ENCODE data around the gene LSM10.

LSM10 gene

GRCh38 chr1:36397378-36398230 lies at the start of gene LSM10:
TSS of gene LSM10 (minus strand) at chr1:36397908. CDS start at chr1:36394129, 3,779 bp downstream.
- DNase-seq = peak; percentile 79

- DNase-seq = no peak
These were observed 49.7 kb upstream of the LSM10 start for GRCh38 chr1:36447450-36447849.

GRCh38 chr1:36446746-36447145 lies 49.0 kb upstream of the LSM10 start:
- no peak for DNase-seq

GRCh38 chr1:36446271-36446670 lies 48.6 kb upstream of the LSM10 start:
- peak; percentile 15 for DNase-seq

- no peak for DNase-seq
These were observed 45.6 kb upstream of the LSM10 start for GRCh38 chr1:36443297-36443696.

- no peak for DNase-seq
These were observed 44.6 kb upstream of the LSM10 start for GRCh38 chr1:36442337-36442736.

GRCh38 chr1:36440646-36441045 lies 42.9 kb upstream of the LSM10 start:
- no peak for DNase-seq

GRCh38 chr1:36440044-36440443 lies 42.3 kb upstream of the LSM10 start:
- DNase-seq = no peak

- DNase-seq = no peak
These were observed 41.0 kb upstream of the LSM10 start for GRCh38 chr1:36438715-36439114.

GRCh38 chr1:36436821-36437220 lies 39.1 kb upstream of the LSM10 start:
- no peak for DNase-seq

- DNase-seq = no peak
These were observed 35.4 kb upstream of the LSM10 start for GRCh38 chr1:36433102-36433501.

- DNase-seq = no peak
These were observed 34.9 kb upstream of the LSM10 start for GRCh38 chr1:36432616-36433015.

GRCh38 chr1:36425791-36426190 lies 28.1 kb upstream of the LSM10 start:
- no peak for DNase-seq

- no peak for DNase-seq
These were observed 23.9 kb upstream of the LSM10 start for GRCh38 chr1:36421649-36422048.

- peak; percentile 35 for DNase-seq
These were observed 23.2 kb upstream of the LSM10 start for GRCh38 chr1:36420836-36421317.

- DNase-seq = no peak
These were observed 22.7 kb upstream of the LSM10 start for GRCh38 chr1:36420409-36420808.

- DNase-seq = no peak
These were observed 21.9 kb upstream of the LSM10 start for GRCh38 chr1:36419569-36419968.

- no peak for DNase-seq
These were observed 21.4 kb upstream of the LSM10 start for GRCh38 chr1:36419140-36419539.

GRCh38 chr1:36417931-36418330 lies 20.2 kb upstream of the LSM10 start:
- no peak for DNase-seq

- no peak for DNase-seq
These were observed 18.1 kb upstream of the LSM10 start for GRCh38 chr1:36415661-36416326.

- no peak for DNase-seq
These were observed 16.7 kb upstream of the LSM10 start for GRCh38 chr1:36414384-36414783.

- peak; percentile 31 for DNase-seq
These were observed 14.3 kb upstream of the LSM10 start for GRCh38 chr1:36411674-36412648.

GRCh38 chr1:36408479-36408878 lies 10.8 kb upstream of the LSM10 start:
- DNase-seq = no peak
